Measurements from ENCODE around the gene GALNT10.

Gene GALNT10

GRCh38 chr5:154429341-154429740 lies 238.8 kb downstream of the GALNT10 start:
- in situ Hi-C loops (cut with MboI; ENCODE audit: low sequenced_read_pairs), result no loop called here

GRCh38 chr5:154430466-154430865 lies 239.9 kb downstream of the GALNT10 start:
- in situ Hi-C loops (cut with MboI; ENCODE audit: low sequenced_read_pairs), result no loop called here

- in situ Hi-C loops (cut with MboI; ENCODE audit: low sequenced_read_pairs), result no loop called here
Observed at GRCh38 chr5:154430961-154431630, 240.6 kb downstream of the GALNT10 start.

- in situ Hi-C loops (cut with MboI; ENCODE audit: low sequenced_read_pairs), result no loop called here
Observed at GRCh38 chr5:154435226-154435625, 244.7 kb downstream of the GALNT10 start.

- in situ Hi-C loops (cut with MboI; ENCODE audit: low sequenced_read_pairs), result no loop called here
Observed at GRCh38 chr5:154437281-154437965, 246.9 kb downstream of the GALNT10 start.

- in situ Hi-C loops (cut with MboI; ENCODE audit: low sequenced_read_pairs), result no loop called here
Observed at GRCh38 chr5:154440540-154440939, 250.0 kb downstream of the GALNT10 start.

GRCh38 chr5:154442801-154443200 lies 252.3 kb downstream of the GALNT10 start:
- in situ Hi-C loops (cut with MboI; ENCODE audit: low sequenced_read_pairs), result no loop called here

GRCh38 chr5:154444556-154445421 lies 254.3 kb downstream of the GALNT10 start:
- in situ Hi-C loops (cut with MboI; ENCODE audit: low sequenced_read_pairs), result no loop called here

GRCh38 chr5:154445422-154446194 lies 255.1 kb downstream of the GALNT10 start, which contains the start of gene SAP30L:
TSS of gene SAP30L (plus strand) at chr5:154445997. CDS start at chr5:154446605, 608 bp downstream.
- in situ Hi-C loops (cut with MboI; ENCODE audit: low sequenced_read_pairs), result no loop called here

- in situ Hi-C loops (cut with MboI; ENCODE audit: low sequenced_read_pairs), result no loop called here
Observed at GRCh38 chr5:154446195-154447088, 255.9 kb downstream of the GALNT10 start.

GRCh38 chr5:154447089-154447725 lies 256.7 kb downstream of the GALNT10 start:
- in situ Hi-C loops (cut with MboI; ENCODE audit: low sequenced_read_pairs), result no loop called here

GRCh38 chr5:154449786-154450185 lies 259.3 kb downstream of the GALNT10 start:
- in situ Hi-C loops (cut with MboI; ENCODE audit: low sequenced_read_pairs), result no loop called here

GRCh38 chr5:154451957-154452356 lies 261.4 kb downstream of the GALNT10 start:
- in situ Hi-C loops (cut with MboI; ENCODE audit: low sequenced_read_pairs), result no loop called here

GRCh38 chr5:154455585-154455984 lies 265.1 kb downstream of the GALNT10 start:
- in situ Hi-C loops (cut with MboI; ENCODE audit: low sequenced_read_pairs), result no loop called here

- in situ Hi-C loops (cut with MboI; ENCODE audit: low sequenced_read_pairs), result no loop called here
Observed at GRCh38 chr5:154456540-154456939, 266.0 kb downstream of the GALNT10 start.

- in situ Hi-C loops (cut with MboI; ENCODE audit: low sequenced_read_pairs), result no loop called here
Observed at GRCh38 chr5:154459015-154459414, 268.5 kb downstream of the GALNT10 start.

GRCh38 chr5:154460172-154460571 lies 269.6 kb downstream of the GALNT10 start:
- in situ Hi-C loops (cut with MboI; ENCODE audit: low sequenced_read_pairs), result no loop called here

GRCh38 chr5:154461531-154461930 lies 271.0 kb downstream of the GALNT10 start:
- in situ Hi-C loops (cut with MboI; ENCODE audit: low sequenced_read_pairs), result no loop called here

GRCh38 chr5:154464438-154464837 lies 273.9 kb downstream of the GALNT10 start:
- in situ Hi-C loops (cut with MboI; ENCODE audit: low sequenced_read_pairs), result no loop called here
